IMR-90 (cell line): ENCODE results near the gene METTL24. TPM values are rescaled to one million over a fixed set of nuclear protein-coding genes. Genes with fewer than 3 reads are reported as not detected.

Experiments
- ATAC-seq: fragments of 200-7000 bp; cut with Tn5 transposase; 2 replicates; pipeline ENCODE4 v1.9.1; 2020; ENCODE audit warnings: low read depth, mild to moderate bottlenecking, moderate library complexity
- BruUV-seq: library from RNA; stranded (reverse); fragments of 400-500 nt; replicated peaks from 2 replicates; lab custom pipeline; 2021; lab: Mats Ljungman, UMichigan
- CTCF ChIA-PET: fragments of 300-600 bp; formaldehyde crosslinking; extraction: SDS; loops from one replicate; lab custom pipeline; 2021; ENCODE audit warnings: antibody characterized with exemption; lab: Yijun Ruan, JAX
- POLR2A ChIA-PET: fragments of 300-600 bp; sonication (Branson Sonifier 250); formaldehyde crosslinking; loops from one replicate; lab custom pipeline; 2022; ENCODE audit warnings: antibody characterized with exemption; ENCODE audit not compliant: unreplicated experiment; lab: Charles Lee
- DNase-seq: peaks from one replicate; pipeline ENCODE4 v3.0.0; 2013
- H2AFZ ChIP-seq: replicated peaks from 2 replicates; pipeline ENCODE3; 2013; ENCODE audit warnings: low read length, mild to moderate bottlenecking; ENCODE audit not compliant: poor library complexity
- H2AK5ac ChIP-seq: 2 replicates; pipeline ENCODE4 v1.6.1; 2013; ENCODE audit warnings: low read depth, low read length, inconsistent platforms
- H2AK9ac ChIP-seq: replicated peaks from 2 replicates; pipeline ENCODE3; 2013; ENCODE audit warnings: mild to moderate bottlenecking, low read depth, low read length, moderate library complexity; ENCODE audit not compliant: poor library complexity
- H2BK120ac ChIP-seq: 2 replicates; pipeline ENCODE4 v1.6.1; 2013; ENCODE audit warnings: low read depth, low read length, inconsistent platforms
- H2BK15ac ChIP-seq: 3 replicates; pipeline ENCODE4 v1.6.1; 2013; ENCODE audit warnings: low read depth, low read length, inconsistent platforms
- H2BK20ac ChIP-seq: 2 replicates; pipeline ENCODE4 v1.6.1; 2013; ENCODE audit warnings: low read depth, mild to moderate bottlenecking, inconsistent platforms, low read length, moderate library complexity
- H2BK5ac ChIP-seq: 2 replicates; pipeline ENCODE4 v1.6.1; 2013; ENCODE audit warnings: mild to moderate bottlenecking, low read depth, low read length, inconsistent platforms; ENCODE audit not compliant: poor library complexity, severe bottlenecking
- H3K14ac ChIP-seq: replicated peaks from 2 replicates; pipeline ENCODE4 v1.6.1; 2013; ENCODE audit warnings: low read depth, low read length, inconsistent platforms
- H3K18ac ChIP-seq: 2 replicates; pipeline ENCODE4 v1.6.1; 2013; ENCODE audit warnings: low read depth, low read length, control low read depth
- H3K23ac ChIP-seq: 2 replicates; pipeline ENCODE4 v1.6.1; 2013; ENCODE audit warnings: low read depth, low read length, inconsistent platforms
- H3K27ac ChIP-seq: 2 replicates; pipeline ENCODE4 v1.5.1; 2013; ENCODE audit warnings: mild to moderate bottlenecking, control low read depth, low read length; ENCODE audit not compliant: insufficient read depth
- H3K27me3 ChIP-seq: 2 replicates; pipeline ENCODE4 v1.6.1; 2013; ENCODE audit warnings: low read length; ENCODE audit not compliant: control insufficient read depth, insufficient read depth
- H3K36me3 ChIP-seq: 2 replicates; pipeline ENCODE4 v1.6.1; 2013; ENCODE audit warnings: low read length, mixed read lengths; ENCODE audit not compliant: control insufficient read depth, insufficient read depth
- H3K4ac ChIP-seq: 2 replicates; pipeline ENCODE4 v1.6.1; 2013; ENCODE audit warnings: low read depth, low read length, inconsistent platforms
- H3K4me1 ChIP-seq: 2 replicates; pipeline ENCODE4 v1.6.1; 2013; ENCODE audit warnings: low read length, mixed read lengths; ENCODE audit not compliant: control insufficient read depth, insufficient read depth
- H3K4me2 ChIP-seq: 2 replicates; pipeline ENCODE4 v1.6.1; 2013; ENCODE audit warnings: low read depth, mild to moderate bottlenecking, control low read depth, low read length, moderate library complexity
- H3K4me3 ChIP-seq: 2 replicates; pipeline ENCODE4 v1.5.1; 2013; ENCODE audit warnings: low read depth, mild to moderate bottlenecking, control low read depth, low read length, moderate library complexity; ENCODE audit not compliant: insufficient read depth
- H3K56ac ChIP-seq: 2 replicates; pipeline ENCODE4 v1.6.1; 2013; ENCODE audit warnings: low read length, inconsistent platforms; ENCODE audit not compliant: insufficient read depth; ENCODE audit errors: extremely low read depth
- H3K79me1 ChIP-seq, 2 experiments: 2 replicates each; pipeline ENCODE4 v1.6.1; 2013; ENCODE audit warnings: low read length in 2 of 2, inconsistent platforms in 1 of 2, low read depth in 1 of 2
- H3K9ac ChIP-seq: 2 replicates; pipeline ENCODE4 v1.6.1; 2013; ENCODE audit warnings: low read depth, low read length, control low read depth
- H3K9me1 ChIP-seq: 2 replicates; pipeline ENCODE4 v1.6.1; 2013; ENCODE audit warnings: low read length, inconsistent platforms; ENCODE audit not compliant: insufficient read depth
- H3K9me3 ChIP-seq: 2 replicates; pipeline ENCODE4 v1.6.1; 2013; ENCODE audit warnings: low read length; ENCODE audit not compliant: control insufficient read depth, insufficient read depth
- H4K20me1 ChIP-seq: 2 replicates; pipeline ENCODE4 v1.6.1; 2013; ENCODE audit warnings: low read length, inconsistent platforms; ENCODE audit not compliant: insufficient read depth
- H4K5ac ChIP-seq: 2 replicates; pipeline ENCODE4 v1.6.1; 2013; ENCODE audit warnings: mild to moderate bottlenecking, low read depth, low read length, control low read depth
- H4K8ac ChIP-seq, 2 experiments: 2 replicates each; pipeline ENCODE4 v1.6.1; 2013; ENCODE audit warnings: low read depth in 2 of 2, low read length in 2 of 2, control low read depth in 1 of 2, inconsistent platforms in 1 of 2
- H4K91ac ChIP-seq: 2 replicates; pipeline ENCODE4 v1.6.1; 2013; ENCODE audit warnings: low read depth, low read length, inconsistent platforms; ENCODE audit not compliant: insufficient read depth
- CEBPB ChIP-seq: IDR thresholded peaks from 2 replicates; pipeline ENCODE4 v1.6.1; 2012; ENCODE audit warnings: low read depth, low read length, improper control_type of control experiment
- FOS ChIP-seq: fragments of 150-350 bp; IDR thresholded peaks from 2 replicates; pipeline ENCODE4 v1.6.1; 2016; ENCODE audit warnings: low read depth, low read length
- MAFK ChIP-seq: IDR thresholded peaks from 2 replicates; pipeline ENCODE4 v1.6.1; 2012; ENCODE audit warnings: low read depth, low read length, improper control_type of control experiment
- MAZ ChIP-seq: IDR thresholded peaks from 2 replicates; pipeline ENCODE4 v1.6.1; 2012; ENCODE audit warnings: low read depth, mild to moderate bottlenecking, low read length, improper control_type of control experiment, moderate library complexity, borderline replicate concordance
- WGBS, 2 experiments: methylation state at CpG; one replicate each; pipeline versions ENCODE4 v1.1.5 to v1.1.7; 2013; ENCODE audit warnings: missing lambda C conversion rate in 2 of 2; ENCODE audit not compliant: insufficient read length in 1 of 2; ENCODE audit errors: extremely low coverage in 2 of 2; 5-methylcytosine and 5-hydroxymethylcytosine counted together
- dilution Hi-C: fragments of 300-500 bp; cut with HindIII; formaldehyde crosslinking; loops from one replicate; pipeline ENCODE4 v1.14.3; 2018; ENCODE audit warnings: low sequenced_read_pairs; ENCODE audit not compliant: unreplicated experiment
- in situ Hi-C: fragments of 300-500 bp; cut with MboI; formaldehyde crosslinking; loops from 3 replicates; pipeline ENCODE4 v1.14.3; 2019; ENCODE audit warnings: low sequenced_read_pairs, inconsistent platforms, mixed read lengths
- intact Hi-C: fragments of 100-400 bp; cut with micrococcal nuclease; formaldehyde crosslinking; loops from 2 replicates; pipeline ENCODE4 v1.10.0; 2022
- polyA plus RNA-seq, 3 experiments: library from polyadenylated mRNA; depleted of rRNA; stranded (reverse); fragments of >200 nt; gene quantifications; 2 replicates each; pipeline ENCODE4 v1.2.3, GENCODE V29; 2012; ENCODE audit warnings: low replicate concordance in 1 of 3
- total RNA-seq: library from RNA; depleted of rRNA; stranded (reverse); fragments of >200 nt; gene quantifications from 2 replicates; pipeline ENCODE4 v1.2.3, GENCODE V29; 2012

METTL24 gene
- total and polyA plus RNA-seq, 2 of the 4 experiments (the other 2 are of a cell fraction) = not detected

DNA sequence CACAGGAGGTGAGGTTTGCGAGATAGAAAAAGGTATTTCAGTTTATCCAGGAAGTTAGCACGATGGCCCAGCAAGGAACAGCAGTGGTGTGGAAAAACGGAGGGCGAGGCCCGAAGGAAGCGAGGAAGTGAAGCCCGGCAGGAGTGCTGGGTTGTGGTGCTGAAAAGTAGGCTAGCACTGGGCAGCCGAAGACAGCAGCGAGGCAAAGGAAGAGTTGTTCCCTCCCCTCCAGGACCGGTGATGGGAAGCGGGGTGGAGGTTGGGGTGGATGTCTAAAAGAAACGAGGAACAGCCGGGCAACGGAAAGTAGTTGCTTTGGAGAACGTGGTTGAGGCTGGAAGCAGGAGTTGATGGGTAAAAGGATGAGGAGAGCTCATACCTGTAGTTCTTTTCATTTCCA, 1.4 kb downstream of the METTL24 start:
- Histone ChIP-seq H2BK5ac (no peak overlapping the region), H3K23ac (no peak overlapping the region; the same call in 1 of the 2 replicates), H4K20me1 (no peaks in the 10 kb centered on the region), H3K27ac (no peak overlapping the region), H4K8ac (no peak overlapping the region), H3K56ac (no peak overlapping the region), H4K91ac (no peak overlapping the region), H3K4me1 (no peaks in the 10 kb centered on the region), H2BK20ac (no peak overlapping the region), H3K9ac (no peak overlapping the region), H3K14ac (no peak overlapping the region), H2AK9ac (no peak overlapping the region), H3K4me2 (no peak overlapping the region), H3K27me3 (peaks cover 47% of the 10 kb centered on the region), H2BK15ac (no peak overlapping the region), H2AK5ac (no peak overlapping the region), H3K4ac (no peak overlapping the region), H2BK120ac (no peak overlapping the region), H3K36me3 (no peaks in the 10 kb centered on the region), H3K79me1 (no peaks in the 10 kb centered on the region), H3K18ac (no peak overlapping the region), H3K4me3 (no peak overlapping the region), H3K9me3 (peaks cover 5% of the 10 kb centered on the region), H3K9me1 (no peaks in the 10 kb centered on the region), H2AFZ (no peak overlapping the region), H4K5ac (no peak overlapping the region)
- in situ Hi-C loops (no loop called here), dilution Hi-C loops (no loop called here), intact Hi-C loops (no loop called here)
- POLR2A ChIA-PET = no interaction called here
- 92% methylated on average over 7 of the region's 15 CpGs; no CpG with 5 or more reads in 1 of the 2 experiments for WGBS, 2 experiments
- no peak for DNase-seq
- TF ChIP-seq CEBPB (no peak), MAZ (no peak), FOS (no peak), MAFK (no peak)
- no peak for ATAC-seq
- CTCF ChIA-PET = interaction anchor here (1.3 kb wide), 1 partner anchor 9 kb away, joined by 5 read pairs; no protein-coding TSS in a partner anchor
- no TSS peak for BruUV-seq
